Measurements from ENCODE around the gene GPALPP1. TPM values are rescaled to one million over a fixed set of nuclear protein-coding genes. Genes with fewer than 3 reads are reported as not detected.

GPALPP1 gene
- total RNA-seq, 4 donors from 2014 or later, result 30.1 to 44.4 (median 35.2) TPM

DNA sequence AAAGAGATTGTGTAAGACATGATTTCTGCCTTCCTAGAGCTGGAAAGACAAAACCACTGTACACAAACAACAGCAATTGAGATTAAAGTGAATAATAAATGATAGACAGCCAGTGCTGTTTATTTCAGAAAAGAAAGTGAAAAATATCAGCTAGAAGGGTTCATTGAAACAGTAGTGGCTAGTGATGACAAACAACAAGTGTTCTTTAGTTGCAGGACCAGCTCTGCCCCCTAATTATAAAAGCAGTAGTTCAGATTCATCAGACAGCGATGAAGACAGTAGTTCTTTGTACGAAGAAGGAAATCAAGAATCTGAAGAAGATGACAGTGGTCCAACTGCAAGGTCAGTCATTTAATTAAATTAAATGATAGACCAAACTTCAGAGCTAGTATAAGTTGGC, 14.8 kb downstream of the GPALPP1 start:
- intact Hi-C loops (cut with DNase I), result no loop called here
- no peaks in the 10 kb centered on the region for H3K27me3 ChIP-seq
- no peaks in the 10 kb centered on the region for H3K4me1 ChIP-seq
- no peak overlapping the region for H3K4me3 ChIP-seq (replicated peaks in 1 of 3)
- no peaks in the 10 kb centered on the region for H3K9me3 ChIP-seq
- 96 to 99% methylated on average over 2 of the region's 2 CpGs for WGBS, 2 donors
- TF ChIP-seq POLR2A (IDR thresholded peaks at IDR 0.05), result no peak
- TF ChIP-seq, protein P1, sequence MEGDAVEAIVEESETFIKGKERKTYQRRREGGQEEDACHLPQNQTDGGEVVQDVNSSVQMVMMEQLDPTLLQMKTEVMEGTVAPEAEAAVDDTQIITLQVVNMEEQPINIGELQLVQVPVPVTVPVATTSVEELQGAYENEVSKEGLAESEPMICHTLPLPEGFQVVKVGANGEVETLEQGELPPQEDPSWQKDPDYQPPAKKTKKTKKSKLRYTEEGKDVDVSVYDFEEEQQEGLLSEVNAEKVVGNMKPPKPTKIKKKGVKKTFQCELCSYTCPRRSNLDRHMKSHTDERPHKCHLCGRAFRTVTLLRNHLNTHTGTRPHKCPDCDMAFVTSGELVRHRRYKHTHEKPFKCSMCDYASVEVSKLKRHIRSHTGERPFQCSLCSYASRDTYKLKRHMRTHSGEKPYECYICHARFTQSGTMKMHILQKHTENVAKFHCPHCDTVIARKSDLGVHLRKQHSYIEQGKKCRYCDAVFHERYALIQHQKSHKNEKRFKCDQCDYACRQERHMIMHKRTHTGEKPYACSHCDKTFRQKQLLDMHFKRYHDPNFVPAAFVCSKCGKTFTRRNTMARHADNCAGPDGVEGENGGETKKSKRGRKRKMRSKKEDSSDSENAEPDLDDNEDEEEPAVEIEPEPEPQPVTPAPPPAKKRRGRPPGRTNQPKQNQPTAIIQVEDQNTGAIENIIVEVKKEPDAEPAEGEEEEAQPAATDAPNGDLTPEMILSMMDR (IDR thresholded peaks at IDR 0.05), result no peak
- H3K27ac ChIP-seq, result no peak overlapping the region
- no peak for DNase-seq
- H3K36me3 ChIP-seq, result peaks cover 12 to 25% of the 10 kb centered on the region in 2 donors

DNA sequence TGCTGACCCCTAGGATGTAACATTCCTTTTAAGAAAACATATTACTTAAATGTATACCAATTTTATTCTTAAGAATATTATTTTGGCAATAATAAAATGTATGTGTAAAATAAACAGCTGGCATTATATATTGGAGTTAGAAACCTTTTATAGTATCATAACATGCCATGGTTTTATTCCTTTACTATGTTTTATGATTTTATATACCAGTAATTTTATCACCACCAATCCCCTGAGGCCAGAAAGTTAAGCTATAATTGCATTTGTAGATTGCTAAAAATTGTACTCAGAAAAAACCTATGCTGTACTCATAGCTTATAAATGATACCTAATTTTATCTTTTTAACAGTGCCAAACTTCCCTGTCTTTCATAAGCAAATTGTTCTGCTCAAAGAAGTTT, 17.9 kb downstream of the GPALPP1 start:
- peaks cover 22 to 34% of the 10 kb centered on the region in 2 donors for H3K36me3 ChIP-seq
- no peak for DNase-seq
- TF ChIP-seq, protein P1 (IDR thresholded peaks at IDR 0.05), result no peak
- TF ChIP-seq POLR2A (IDR thresholded peaks at IDR 0.05), result no peak
- intact Hi-C loops (cut with DNase I), result no loop called here
- H3K27me3 ChIP-seq, result no peaks in the 10 kb centered on the region
- no peaks in the 10 kb centered on the region for H3K9me3 ChIP-seq
- H3K4me1 ChIP-seq, result no peaks in the 10 kb centered on the region
- no peak overlapping the region for H3K27ac ChIP-seq
- H3K4me3 ChIP-seq (replicated peaks in 1 of 3), result no peak overlapping the region

DNA sequence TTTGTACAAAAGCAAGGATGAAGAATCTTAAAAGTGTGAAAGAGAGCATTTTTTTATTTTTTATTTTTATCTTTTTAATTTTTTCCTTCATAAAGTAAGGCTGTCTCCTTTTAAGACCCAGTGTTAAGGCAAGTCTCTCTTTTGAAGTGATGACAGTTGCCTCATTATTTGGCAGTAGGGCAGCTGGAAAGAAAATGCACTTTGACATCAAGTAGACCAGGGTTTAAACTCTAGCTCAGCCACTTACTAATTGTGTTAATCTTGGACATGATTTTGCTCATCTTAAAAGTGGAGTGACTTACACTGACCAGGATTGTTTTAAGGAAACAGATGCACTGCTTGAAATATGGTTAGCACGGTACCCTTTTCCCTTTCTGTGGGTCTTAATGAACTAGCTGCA, 18.5 kb downstream of the GPALPP1 start:
- Histone ChIP-seq H3K27ac (no peak overlapping the region), H3K4me1 (no peaks in the 10 kb centered on the region), H3K27me3 (no peaks in the 10 kb centered on the region), H3K9me3 (no peaks in the 10 kb centered on the region), H3K4me3 (replicated peaks in 1 of 3) (no peak overlapping the region), H3K36me3 (peaks cover 16 to 28% of the 10 kb centered on the region in 2 donors)
- WGBS, 2 donors, result 100% methylated on average over 1 of the region's 1 CpG
- no peak for DNase-seq
- TF ChIP-seq, protein P1 (IDR thresholded peaks at IDR 0.05), result no peak
- no peak for TF ChIP-seq POLR2A (IDR thresholded peaks at IDR 0.05)
- intact Hi-C loops (cut with DNase I), result no loop called here

DNA sequence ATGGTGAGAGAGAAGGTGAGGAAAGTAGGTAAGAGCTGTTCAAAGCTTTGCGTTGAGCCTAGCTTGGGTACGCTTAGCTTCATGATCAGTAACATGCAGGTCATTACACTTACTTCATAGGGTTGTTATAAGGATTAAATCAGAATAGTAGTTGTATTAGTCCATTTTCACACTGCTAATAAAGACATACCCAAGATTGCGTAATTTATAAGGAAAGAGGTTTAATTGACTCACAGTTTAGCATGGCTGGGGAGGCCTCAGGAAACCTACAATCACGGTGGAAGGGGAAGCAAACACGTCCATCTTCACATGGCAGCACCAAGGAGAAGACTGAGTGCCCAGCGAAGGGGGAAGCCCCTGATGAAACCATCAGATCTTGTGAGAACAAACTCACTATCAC, 21.9 kb downstream of the GPALPP1 start:
- 90 to 98% methylated on average over 6 of the region's 6 CpGs for WGBS, 2 donors
- Histone ChIP-seq H3K4me1 (no peaks in the 10 kb centered on the region), H3K9me3 (no peaks in the 10 kb centered on the region), H3K36me3 (peaks cover 25 to 26% of the 10 kb centered on the region in 2 donors), H3K4me3 (replicated peaks in 1 of 3) (no peak overlapping the region), H3K27me3 (no peaks in the 10 kb centered on the region), H3K27ac (no peak overlapping the region)
- intact Hi-C loops (cut with DNase I), result no loop called here
- no peak for DNase-seq
- TF ChIP-seq POLR2A (IDR thresholded peaks at IDR 0.05), result no peak
- TF ChIP-seq, protein P1 (IDR thresholded peaks at IDR 0.05), result no peak

DNA sequence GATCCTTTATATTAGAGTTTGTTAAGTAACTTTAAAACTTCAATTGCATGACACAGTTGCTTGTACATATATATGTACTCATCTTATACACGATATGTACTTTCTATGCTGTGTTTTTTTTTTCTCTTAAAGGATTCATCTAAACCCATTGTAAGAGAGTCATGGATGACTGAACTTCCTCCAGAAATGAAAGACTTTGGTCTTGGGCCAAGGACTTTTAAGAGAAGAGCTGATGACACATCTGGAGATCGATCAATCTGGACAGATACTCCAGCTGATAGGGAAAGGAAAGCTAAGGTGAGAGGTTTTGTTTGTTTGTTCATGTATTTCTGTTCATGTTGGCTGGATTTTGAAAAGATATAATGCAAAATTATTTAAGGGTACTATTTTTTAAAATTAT, 26.0 kb downstream of the GPALPP1 start:
- H3K36me3 ChIP-seq, result peaks cover 12 to 26% of the 10 kb centered on the region in 2 donors
- DNase-seq, result no peak
- 59 to 62% methylated on average over 2 of the region's 2 CpGs for WGBS, 2 donors

More for the DNA sequence above, 26.0 kb downstream of the GPALPP1 start:
- H3K27me3 ChIP-seq, result no peaks in the 10 kb centered on the region
- H3K4me1 ChIP-seq, result no peaks in the 10 kb centered on the region
- no peaks in the 10 kb centered on the region for H3K9me3 ChIP-seq
- TF ChIP-seq, protein P1 (IDR thresholded peaks at IDR 0.05), result no peak
- no peak for TF ChIP-seq POLR2A (IDR thresholded peaks at IDR 0.05)
- H3K27ac ChIP-seq, result no peak overlapping the region
- no peak overlapping the region for H3K4me3 ChIP-seq (replicated peaks in 1 of 3)
- intact Hi-C loops (cut with DNase I), result no loop called here

All from thyroid gland (tissue), 4 donors.